SK-N-SH (cell line): ENCODE data around the gene DUSP10. TPM values are rescaled to one million over a fixed set of nuclear protein-coding genes. Genes with fewer than 3 reads are reported as not detected.
A peak's percentile ranks its signal among the peaks of the same experiment; 100 is the strongest.

Source experiments
- CTCF ChIA-PET: fragments of 300-600, 350-600 bp; formaldehyde crosslinking; extraction: SDS; loops from one replicate; lab custom pipeline; 2021; lab: Yijun Ruan, JAX
- POLR2A ChIA-PET: fragments of 350-600 bp; sonication (Branson Sonifier 250); formaldehyde crosslinking; extraction: SDS; loops from one replicate; lab custom pipeline; 2020; ENCODE audit warnings: antibody characterized with exemption, inconsistent platforms; lab: Yijun Ruan, JAX
- DNase-seq: peaks from one replicate; pipeline ENCODE4 v3.0.0; 2012
- H2AFZ ChIP-seq: fragments of 200-600 bp; sonication (generic); 2 replicates; pipeline ENCODE4 v1.8.1; 2016; ENCODE audit warnings: antibody characterized with exemption, mild to moderate bottlenecking, low read depth
- H3F3A ChIP-seq: fragments of 200-600 bp; sonication (generic); replicated peaks from 2 replicates; pipeline ENCODE3; 2016; ENCODE audit warnings: antibody characterized with exemption, mild to moderate bottlenecking; ENCODE audit not compliant: insufficient read depth
- H3K27ac ChIP-seq, 2 experiments: fragments of 200-500 bp in 1 of 2; fragments of 200-600 bp in 1 of 2; sonication (Bioruptor generic) in 1 of 2; sonication (generic), shearing (Covaris generic) in 1 of 2; 2 replicates each; pipeline versions ENCODE4 v1.5.1 to v1.6.1; 2014 to 2016; ENCODE audit warnings: low read depth in 2 of 2, inconsistent platforms in 1 of 2, low read length in 1 of 2, mild to moderate bottlenecking in 1 of 2, mixed read lengths in 1 of 2
- H3K27me3 ChIP-seq: fragments of 200-600 bp; sonication (generic), shearing (Covaris generic); 2 replicates; pipeline ENCODE4 v1.6.1; 2016; ENCODE audit warnings: mixed run types; ENCODE audit not compliant: insufficient read depth
- H3K36me3 ChIP-seq, 2 experiments: fragments of 200-500 bp in 1 of 2; fragments of 200-600 bp in 1 of 2; sonication (Bioruptor generic) in 1 of 2; sonication (generic) in 1 of 2; replicated peaks in 1 of 2; 2 replicates each; pipeline versions ENCODE3 to v1.5.1; 2014 to 2016; ENCODE audit warnings: low read length in 1 of 2, mild to moderate bottlenecking in 1 of 2; ENCODE audit not compliant: insufficient read depth in 2 of 2, control insufficient read depth in 1 of 2
- H3K4me1 ChIP-seq, 2 experiments: fragments of 200-500 bp in 1 of 2; fragments of 200-600 bp in 1 of 2; sonication (Bioruptor generic) in 1 of 2; sonication (generic), shearing (Covaris generic) in 1 of 2; 2 replicates each; pipeline versions ENCODE4 v1.5.1 to v1.6.1; 2014 to 2016; ENCODE audit warnings: low read depth in 1 of 2, low read length in 1 of 2, mixed run types in 1 of 2; ENCODE audit not compliant: insufficient read depth in 2 of 2, control insufficient read depth in 1 of 2
- H3K4me2 ChIP-seq: fragments of 200-600 bp; sonication (generic), shearing (Covaris generic); 2 replicates; pipeline ENCODE4 v1.6.1; 2017; ENCODE audit warnings: mixed run types
- H3K4me3 ChIP-seq, 2 experiments: fragments of 200-500 bp in 1 of 2; fragments of 200-600 bp in 1 of 2; sonication (Bioruptor generic) in 1 of 2; sonication (generic), shearing (Covaris generic) in 1 of 2; 2 replicates each; pipeline versions ENCODE4 v1.5.1 to v1.8.1; 2014 to 2016; ENCODE audit warnings: low read depth in 2 of 2, inconsistent platforms in 1 of 2, low read length in 1 of 2, mild to moderate bottlenecking in 1 of 2, mixed read lengths in 1 of 2, moderate library complexity in 1 of 2
- H3K79me2 ChIP-seq: fragments of 200-600 bp; sonication (generic); 2 replicates; pipeline ENCODE4 v1.8.1; 2017; ENCODE audit warnings: mild to moderate bottlenecking; ENCODE audit not compliant: insufficient read depth
- H3K9ac ChIP-seq: fragments of 200-600 bp; sonication (generic); 2 replicates; pipeline ENCODE4 v1.6.1; 2017; ENCODE audit warnings: mixed run types
- H3K9me2 ChIP-seq: fragments of 200-600 bp; sonication (generic); 2 replicates; pipeline ENCODE4 v1.6.1; 2017; ENCODE audit warnings: mixed run types
- H3K9me3 ChIP-seq: fragments of 200-600 bp; sonication (generic); 2 replicates; pipeline ENCODE4 v1.6.1; 2017; ENCODE audit warnings: mixed run types, mild to moderate bottlenecking, moderate library complexity
- H4K20me1 ChIP-seq: fragments of 200-600 bp; sonication (generic); 2 replicates; pipeline ENCODE4 v1.6.1; 2017; ENCODE audit warnings: mild to moderate bottlenecking, mixed run types; ENCODE audit not compliant: insufficient read depth
- ELF1 ChIP-seq: IDR thresholded peaks from 2 replicates; pipeline ENCODE4 v1.4.0; 2012
- EP300 ChIP-seq, 2 experiments: IDR thresholded peaks; 2 replicates each; pipeline versions ENCODE4 v1.4.0 to v1.6.1; 2012; ENCODE audit warnings: borderline replicate concordance in 1 of 2, low read depth in 1 of 2, low read length in 1 of 2
- EZH2phosphoT487 ChIP-seq: fragments of 200-600 bp; sonication (generic); IDR thresholded peaks from 2 replicates; pipeline ENCODE4 v1.6.1; 2017; ENCODE audit warnings: low read depth, mixed run types, mild to moderate bottlenecking, antibody characterized with exemption, moderate library complexity, borderline replicate concordance
- FOXM1 ChIP-seq: IDR thresholded peaks from 2 replicates; pipeline ENCODE4 v1.4.0; 2012; ENCODE audit warnings: low read depth, mild to moderate bottlenecking
- GABPA ChIP-seq: IDR thresholded peaks from 2 replicates; pipeline ENCODE4 v1.4.0; 2012; ENCODE audit warnings: low read depth, mild to moderate bottlenecking
- IRF3 ChIP-seq: fragments of 150-350 bp; IDR thresholded peaks from 2 replicates; pipeline ENCODE4 v1.6.1; 2016; ENCODE audit warnings: mild to moderate bottlenecking, low read depth, low read length
- JUND ChIP-seq: IDR thresholded peaks from 2 replicates; pipeline ENCODE4 v1.4.0; 2012
- MAX ChIP-seq: IDR thresholded peaks from 2 replicates; pipeline ENCODE4 v1.4.0; 2012; ENCODE audit warnings: low read depth
- MEF2A ChIP-seq: IDR thresholded peaks from 2 replicates; pipeline ENCODE4 v1.4.0; 2012; ENCODE audit warnings: low read depth, borderline replicate concordance
- MXI1 ChIP-seq: IDR thresholded peaks from 2 replicates; pipeline ENCODE4 v1.6.1; 2012; ENCODE audit warnings: mild to moderate bottlenecking, low read depth, low read length, improper control_type of control experiment
- NFIC ChIP-seq: IDR thresholded peaks from 2 replicates; pipeline ENCODE4 v1.4.0; 2012; ENCODE audit warnings: borderline replicate concordance
- NRF1 ChIP-seq: IDR thresholded peaks from 2 replicates; pipeline ENCODE4 v1.6.1; 2012; ENCODE audit warnings: low read depth, mild to moderate bottlenecking, low read length
- PBX3 ChIP-seq: IDR thresholded peaks from 2 replicates; pipeline ENCODE4; 2012
- POLR2AphosphoS5 ChIP-seq: IDR thresholded peaks from 2 replicates; pipeline ENCODE4 v1.6.1; 2012; ENCODE audit warnings: low read depth, low read length
- RAD21 ChIP-seq: IDR thresholded peaks from 2 replicates; pipeline ENCODE4 v1.6.1; 2012; ENCODE audit warnings: mild to moderate bottlenecking, low read length
- SIN3A ChIP-seq: IDR thresholded peaks from 2 replicates; pipeline ENCODE4 v1.6.1; 2012; ENCODE audit warnings: low read depth, mild to moderate bottlenecking, low read length, moderate library complexity, borderline replicate concordance
- SMC3 ChIP-seq: IDR thresholded peaks from 2 replicates; pipeline ENCODE4 v1.6.1; 2012; ENCODE audit warnings: low read depth, low read length, improper control_type of control experiment
- TCF12 ChIP-seq: IDR thresholded peaks from 2 replicates; pipeline ENCODE4 v1.4.0; 2012
- TEAD4 ChIP-seq: IDR thresholded peaks from 2 replicates; pipeline ENCODE4 v1.4.0; 2012; ENCODE audit warnings: mild to moderate bottlenecking, borderline replicate concordance; ENCODE audit not compliant: insufficient read depth
- YY1 ChIP-seq: IDR thresholded peaks from 2 replicates; pipeline ENCODE4 v1.4.0; 2012; ENCODE audit warnings: low read depth, mild to moderate bottlenecking
- WGBS: methylation state at CpG from one replicate; pipeline ENCODE4 v1.1.6; 2017; ENCODE audit warnings: low lambda C conversion rate; 5-methylcytosine and 5-hydroxymethylcytosine counted together
- polyA plus RNA-seq, 3 experiments: library from polyadenylated mRNA; depleted of rRNA; stranded (reverse); fragments of >200 nt; gene quantifications; 2 replicates each; pipeline ENCODE4 v1.2.3, GENCODE V29; 2012
- TF ChIP-seq, protein P1 (sequence below): IDR thresholded peaks from 2 replicates; pipeline ENCODE4 v1.4.0; 2012; ENCODE audit warnings: low read depth, borderline replicate concordance

The DUSP10 gene
- polyA plus RNA-seq, 1 of the 3 experiments (the other 2 are of a cell fraction): 6.4 TPM

DNA sequence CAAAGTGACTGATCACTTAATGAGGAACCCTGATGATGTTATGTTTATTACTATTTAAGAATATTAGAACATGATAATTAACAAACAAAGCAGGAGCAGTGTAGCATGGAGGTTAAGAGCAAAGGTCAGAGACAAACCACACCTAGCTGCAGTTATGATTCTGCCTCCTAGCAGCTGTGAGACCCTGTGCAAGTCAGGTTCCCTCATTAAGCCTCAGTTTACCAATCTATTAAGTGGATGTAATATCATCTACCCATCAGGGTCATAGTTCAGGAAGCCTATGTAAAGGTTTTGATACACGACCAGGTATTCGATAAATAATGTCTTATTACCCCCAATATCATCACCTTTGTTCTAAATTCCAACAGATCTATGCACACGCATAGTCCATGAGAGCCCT is 32.0 kb downstream of the DUSP10 start (continued):
- TF ChIP-seq SIN3A (no peak), TEAD4 (no peak)

- ChIA-PET POLR2A (no interaction called here), CTCF (interaction anchor here (1.4 to 2.2 kb wide), 2 partner anchors 10 to 11 kb away, joined by 4 to 5 read pairs; no protein-coding TSS in a partner anchor)
- Histone ChIP-seq H3K4me1 (peaks cover 0 to 13% of the 10 kb centered on the region in 2 experiments; a peak in 2 of 4 replicates), H3K79me2 (no peaks in the 10 kb centered on the region), H3K27me3 (no peaks in the 10 kb centered on the region), H3K9me3 (no peaks in the 10 kb centered on the region), H3K9ac (no peak overlapping the region), H3F3A (no peaks in the 10 kb centered on the region), H3K27ac (no peak overlapping the region; a peak in 2 of 4 replicates), H3K4me3 (no peak overlapping the region), H2AFZ (no peak overlapping the region), H3K4me2 (no peak overlapping the region), H3K36me3 (peaks cover 7 to 11% of the 10 kb centered on the region in 2 experiments), H4K20me1 (no peaks in the 10 kb centered on the region), H3K9me2 (no peaks in the 10 kb centered on the region)
- DNase-seq: peak; percentile 18
- no peak for TF ChIP-seq PBX3
- no peak for TF ChIP-seq IRF3
- TF ChIP-seq NFIC: no peak
- no peak for TF ChIP-seq GABPA
- TF ChIP-seq SMC3: no peak
- TF ChIP-seq NRF1: no peak
- TF ChIP-seq MAX: no peak
- no peak for TF ChIP-seq EZH2phosphoT487
- 65% methylated on average over 3 of the region's 3 CpGs for WGBS
Observed at GRCh38 chr1:221708987-221709386, 32.9 kb downstream of the DUSP10 start.

DNA sequence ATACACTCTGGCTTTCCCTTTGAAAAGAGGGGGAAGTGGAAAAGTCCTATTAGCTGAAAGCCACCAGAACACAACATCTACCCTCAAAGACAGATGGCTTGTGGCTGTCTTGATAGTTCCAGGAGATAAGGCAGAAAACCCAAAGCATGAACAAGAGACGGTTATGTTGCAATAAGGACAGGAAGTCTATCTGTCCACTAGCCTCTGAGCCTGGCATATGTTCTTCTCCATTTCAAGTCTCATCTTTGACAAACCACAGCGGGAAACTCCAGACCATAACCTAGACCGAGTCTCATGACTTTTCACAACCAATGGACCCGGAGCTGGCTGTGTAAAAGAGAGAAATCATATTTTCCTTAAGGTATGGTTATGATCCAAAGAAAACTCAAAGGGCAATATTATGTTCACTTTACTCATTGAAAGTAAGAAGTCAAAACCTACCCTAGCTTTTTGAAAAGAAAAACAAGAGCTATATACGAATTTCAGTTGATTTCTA is 33.8 kb downstream of the DUSP10 start:
- Histone ChIP-seq H3K36me3 (peaks cover 8 to 18% of the 10 kb centered on the region in 2 experiments), H3K9me3 (no peaks in the 10 kb centered on the region), H3K9me2 (no peaks in the 10 kb centered on the region), H3K27me3 (no peaks in the 10 kb centered on the region), H3K4me3 (no peak overlapping the region), H3K4me1 (peaks cover 0 to 13% of the 10 kb centered on the region in 2 experiments; a peak in 2 of 4 replicates), H4K20me1 (no peaks in the 10 kb centered on the region), H3K9ac (no peak overlapping the region), H2AFZ (no peak overlapping the region), H3K27ac (peak overlapping the region; percentile 41 to 68; a peak in 3 of 4 replicates), H3K4me2 (no peak overlapping the region), H3K79me2 (no peaks in the 10 kb centered on the region), H3F3A (no peaks in the 10 kb centered on the region)
- ChIA-PET CTCF (interaction anchor here (0.5 to 2.2 kb wide), 4 partner anchors 9 to 188 kb away, joined by 3 to 5 read pairs (median 3); no protein-coding TSS in a partner anchor), POLR2A (no interaction called here)
- DNase-seq: peak; percentile 57
- 37% methylated on average over 5 of the region's 5 CpGs for WGBS
- TF ChIP-seq FOXM1: no peak
- TF ChIP-seq NRF1: no peak
- no peak for TF ChIP-seq MEF2A
- TF ChIP-seq, protein P1, sequence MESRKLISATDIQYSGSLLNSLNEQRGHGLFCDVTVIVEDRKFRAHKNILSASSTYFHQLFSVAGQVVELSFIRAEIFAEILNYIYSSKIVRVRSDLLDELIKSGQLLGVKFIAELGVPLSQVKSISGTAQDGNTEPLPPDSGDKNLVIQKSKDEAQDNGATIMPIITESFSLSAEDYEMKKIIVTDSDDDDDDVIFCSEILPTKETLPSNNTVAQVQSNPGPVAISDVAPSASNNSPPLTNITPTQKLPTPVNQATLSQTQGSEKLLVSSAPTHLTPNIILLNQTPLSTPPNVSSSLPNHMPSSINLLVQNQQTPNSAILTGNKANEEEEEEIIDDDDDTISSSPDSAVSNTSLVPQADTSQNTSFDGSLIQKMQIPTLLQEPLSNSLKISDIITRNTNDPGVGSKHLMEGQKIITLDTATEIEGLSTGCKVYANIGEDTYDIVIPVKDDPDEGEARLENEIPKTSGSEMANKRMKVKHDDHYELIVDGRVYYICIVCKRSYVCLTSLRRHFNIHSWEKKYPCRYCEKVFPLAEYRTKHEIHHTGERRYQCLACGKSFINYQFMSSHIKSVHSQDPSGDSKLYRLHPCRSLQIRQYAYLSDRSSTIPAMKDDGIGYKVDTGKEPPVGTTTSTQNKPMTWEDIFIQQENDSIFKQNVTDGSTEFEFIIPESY: no peak
- no peak for TF ChIP-seq RAD21
- no peak for TF ChIP-seq JUND
- TF ChIP-seq POLR2AphosphoS5: no peak
- no peak for TF ChIP-seq YY1
- TF ChIP-seq SMC3: no peak
- no peak for TF ChIP-seq NFIC
- peak in 1 of 2 experiments; percentile 33; a peak in 1 of 4 replicates for TF ChIP-seq EP300 (IDR thresholded peaks at IDR 0.05; ENCODE audit: borderline replicate concordance in 1 of 2, low read depth in 1 of 2, low read length in 1 of 2)
- TF ChIP-seq MXI1: peak; percentile 28; the same call in 1 of the 2 replicates
- peak; percentile 69 for TF ChIP-seq TCF12
- TF ChIP-seq EZH2phosphoT487: no peak
- no peak for TF ChIP-seq ELF1
- peak; percentile 25 for TF ChIP-seq PBX3
